ENCODE data around the gene NRXN3. TPM values are rescaled to one million over a fixed set of nuclear protein-coding genes. Genes with fewer than 3 reads are reported as not detected.

Gene NRXN3
- total and polyA plus RNA-seq, 2 experiments from 2014 or later, result 5.7 to 7.1 TPM

GRCh38 chr14:79686196-79686595, 1516.0 kb downstream of the NRXN3 start:
- Histone ChIP-seq H3K36me3 (replicated peaks; ENCODE audit: insufficient read depth, low read depth) (no peaks in the 10 kb centered on the region), H3K27me3 (no peaks in the 10 kb centered on the region), H3K9me3 (ENCODE audit: low read depth) (no peaks in the 10 kb centered on the region), H4K20me1 (ENCODE audit: insufficient read depth, poor library complexity, severe bottlenecking) (no peaks in the 10 kb centered on the region), H3K4me3 (no peak overlapping the region), H3K4me1 (ENCODE audit: insufficient read depth) (no peaks in the 10 kb centered on the region), H3K9me2 (replicated peaks; ENCODE audit: insufficient read depth) (no peaks in the 10 kb centered on the region), H3K79me2 (no peaks in the 10 kb centered on the region), H3K4me2 (no peak overlapping the region), H2AFZ (no peak overlapping the region), H3K27ac (no peak overlapping the region)
- no peak for DNase-seq (ENCODE audit: low spot score)
- no peak for TF ChIP-seq CTCF (IDR thresholded peaks at IDR 0.05; ENCODE audit: poor library complexity)
- 52% methylated on average over 1 of the region's 1 CpG for WGBS (ENCODE audit: low lambda C conversion rate, missing lambda C conversion rate)

GRCh38 chr14:79690960-79691359, 1520.8 kb downstream of the NRXN3 start:
- H3K4me3 ChIP-seq, result no peak overlapping the region
- H3K4me1 ChIP-seq (ENCODE audit: insufficient read depth), result no peaks in the 10 kb centered on the region
- H4K20me1 ChIP-seq (ENCODE audit: insufficient read depth, poor library complexity, severe bottlenecking), result no peaks in the 10 kb centered on the region
- no peaks in the 10 kb centered on the region for H3K27me3 ChIP-seq
- H2AFZ ChIP-seq, result no peak overlapping the region
- no peaks in the 10 kb centered on the region for H3K36me3 ChIP-seq (replicated peaks; ENCODE audit: insufficient read depth, low read depth)
- H3K9me3 ChIP-seq (ENCODE audit: low read depth), result no peaks in the 10 kb centered on the region
- DNase-seq (ENCODE audit: low spot score), result no peak
- no peak for TF ChIP-seq EZH2 (IDR thresholded peaks at IDR 0.05; ENCODE audit: borderline replicate concordance)
- TF ChIP-seq CTCF (IDR thresholded peaks at IDR 0.05; ENCODE audit: poor library complexity), result no peak
- TF ChIP-seq EZH2phosphoT487 (IDR thresholded peaks at IDR 0.05; ENCODE audit: low read depth, severe bottlenecking, unreplicated experiment), result no peak
- WGBS (ENCODE audit: low lambda C conversion rate, missing lambda C conversion rate), result 96% methylated on average over 1 of the region's 1 CpG
- no peak overlapping the region for H3K4me2 ChIP-seq
- H3K79me2 ChIP-seq, result no peaks in the 10 kb centered on the region
- H3K27ac ChIP-seq, result no peak overlapping the region
- no peaks in the 10 kb centered on the region for H3K9me2 ChIP-seq (replicated peaks; ENCODE audit: insufficient read depth)

GRCh38 chr14:79693935-79694334, 1523.8 kb downstream of the NRXN3 start:
- Histone ChIP-seq H2AFZ (no peak overlapping the region), H3K9me3 (ENCODE audit: low read depth) (no peaks in the 10 kb centered on the region), H3K4me1 (ENCODE audit: insufficient read depth) (no peaks in the 10 kb centered on the region), H3K9me2 (replicated peaks; ENCODE audit: insufficient read depth) (no peaks in the 10 kb centered on the region), H3K79me2 (no peaks in the 10 kb centered on the region), H3K36me3 (replicated peaks; ENCODE audit: insufficient read depth, low read depth) (no peaks in the 10 kb centered on the region), H3K4me3 (no peak overlapping the region), H3K27me3 (no peaks in the 10 kb centered on the region), H4K20me1 (ENCODE audit: insufficient read depth, poor library complexity, severe bottlenecking) (no peaks in the 10 kb centered on the region), H3K4me2 (no peak overlapping the region), H3K27ac (no peak overlapping the region)
- 57% methylated on average over 1 of the region's 1 CpG for WGBS (ENCODE audit: low lambda C conversion rate, missing lambda C conversion rate)
- DNase-seq (ENCODE audit: low spot score), result no peak
- TF ChIP-seq CTCF (IDR thresholded peaks at IDR 0.05; ENCODE audit: poor library complexity) (no peak), EZH2phosphoT487 (IDR thresholded peaks at IDR 0.05; ENCODE audit: low read depth, severe bottlenecking, unreplicated experiment) (no peak), EZH2 (IDR thresholded peaks at IDR 0.05; ENCODE audit: borderline replicate concordance) (no peak)

- Histone ChIP-seq H3K27me3 (no peaks in the 10 kb centered on the region), H3K4me3 (no peak overlapping the region), H3K4me2 (no peak overlapping the region), H3K9me3 (ENCODE audit: low read depth) (no peaks in the 10 kb centered on the region), H3K36me3 (replicated peaks; ENCODE audit: insufficient read depth, low read depth) (no peaks in the 10 kb centered on the region), H3K27ac (no peak overlapping the region), H3K9me2 (replicated peaks; ENCODE audit: insufficient read depth) (no peaks in the 10 kb centered on the region), H2AFZ (no peak overlapping the region), H3K4me1 (ENCODE audit: insufficient read depth) (no peaks in the 10 kb centered on the region), H3K79me2 (no peaks in the 10 kb centered on the region), H4K20me1 (ENCODE audit: insufficient read depth, poor library complexity, severe bottlenecking) (no peaks in the 10 kb centered on the region)
- TF ChIP-seq CTCF (IDR thresholded peaks at IDR 0.05; ENCODE audit: poor library complexity) (no peak), EZH2 (IDR thresholded peaks at IDR 0.05; ENCODE audit: borderline replicate concordance) (no peak), EZH2phosphoT487 (IDR thresholded peaks at IDR 0.05; ENCODE audit: low read depth, severe bottlenecking, unreplicated experiment) (no peak)
- no peak for DNase-seq (ENCODE audit: low spot score)
- 73% methylated on average over 1 of the region's 1 CpG for WGBS (ENCODE audit: low lambda C conversion rate, missing lambda C conversion rate)
Observed at GRCh38 chr14:79695307-79695706, 1525.1 kb downstream of the NRXN3 start.
